ENCODE measurements around the gene FAH. TPM values are rescaled to one million over a fixed set of nuclear protein-coding genes. Genes with fewer than 3 reads are reported as not detected.

FAH gene
- total RNA-seq, 1 experiment from 2014 or later = 21.5 TPM

- no peaks in the 10 kb centered on the region for H3K9me3 Mint-ChIP-seq
- Histone ChIP-seq H2BK12ac (ENCODE audit: insufficient read length, low read depth, low read length) (no peak overlapping the region), H3K4ac (ENCODE audit: low read depth, low read length) (no peak overlapping the region), H2AFZ (ENCODE audit: low read length) (no peak overlapping the region), H3K9ac (ENCODE audit: extremely low read depth, insufficient read length, low read length) (no peak overlapping the region), H3K4me2 (ENCODE audit: insufficient read depth, insufficient read length, low read length) (no peak overlapping the region), H4K5ac (ENCODE audit: insufficient read length, low read depth, low read length) (no peak overlapping the region), H3K79me2 (ENCODE audit: insufficient read depth, low read length) (no peaks in the 10 kb centered on the region), H2BK20ac (ENCODE audit: low read depth, low read length, poor library complexity, severe bottlenecking) (no peak overlapping the region), H3K23me2 (ENCODE audit: insufficient read length, low read depth, low read length, poor library complexity, severe bottlenecking) (no peaks in the 10 kb centered on the region), H3K23ac (ENCODE audit: insufficient read length, low read depth, low read length) (no peak overlapping the region), H3K79me1 (ENCODE audit: insufficient read depth, low read depth, low read length, poor library complexity, severe bottlenecking) (no peaks in the 10 kb centered on the region), H3T11ph (ENCODE audit: low read length) (no peak overlapping the region), H3K9me3 (ENCODE audit: control insufficient read depth, low read depth, low read length) (no peaks in the 10 kb centered on the region), H2BK5ac (ENCODE audit: insufficient read length, low read length) (no peak overlapping the region), H2BK15ac (ENCODE audit: low read depth, low read length) (no peak overlapping the region), H4K20me1 (ENCODE audit: control insufficient read depth, insufficient read depth, insufficient read length) (no peaks in the 10 kb centered on the region), H2BK120ac (ENCODE audit: low read depth, low read length, poor library complexity, severe bottlenecking) (no peak overlapping the region), H3K27me3 (ENCODE audit: insufficient read depth, low read length) (no peaks in the 10 kb centered on the region), H4K8ac (replicated peaks; ENCODE audit: insufficient read length, low read depth, low read length) (no peak overlapping the region), H3K4me1 (ENCODE audit: insufficient read depth, low read length) (no peaks in the 10 kb centered on the region), H3K18ac (ENCODE audit: insufficient read length, low read depth, low read length) (no peak overlapping the region), H3K27ac (ENCODE audit: insufficient read length, low read depth, low read length) (no peak overlapping the region), H4K91ac (ENCODE audit: insufficient read length, low read depth, low read length) (no peak overlapping the region), H2AK5ac (ENCODE audit: insufficient read length, low read length) (no peak overlapping the region), H3K56ac (ENCODE audit: insufficient read length, low read depth, low read length) (no peak overlapping the region), H3K14ac (ENCODE audit: insufficient read depth, low read length) (no peak overlapping the region)
- H3K4me1 Mint-ChIP-seq = no peaks in the 10 kb centered on the region
- WGBS (ENCODE audit: extremely low coverage, insufficient read length, low lambda C conversion rate) = no CpG with 5 or more reads among the region's 10 CpGs
- H3K27me3 Mint-ChIP-seq (ENCODE audit: low read depth) = no peaks in the 10 kb centered on the region
- H3K4me3 Mint-ChIP-seq = no peak overlapping the region; a peak in 1 of 5 replicates
- no peak overlapping the region; a peak in 1 of 7 replicates for H3K27ac Mint-ChIP-seq
- no peak for DNase-seq
- TF ChIP-seq CTCF (conservative IDR thresholded peaks at IDR 0.05) = no peak
- H3K36me3 Mint-ChIP-seq (ENCODE audit: insufficient read depth in 1 of 3, low read depth in 3 of 3) = peaks cover 8 to 37% (median 11%) of the 10 kb centered on the region in 3 experiments; a peak in 5 of 7 replicates
Observed at GRCh38 chr15:80180986-80181385, 28.2 kb downstream of the FAH start.

Measured in H9 (cell line).